Esophagus squamous epithelium (tissue), 5 donors: Measurements from ENCODE around the gene NXN. TPM values are rescaled to one million over a fixed set of nuclear protein-coding genes. Genes with fewer than 3 reads are reported as not detected.

ENCODE experiments used
- DNase-seq: peaks from one replicate; lab custom pipeline; 2025; lab: John Stamatoyannopoulos, UW
- H3K27ac ChIP-seq, 4 donors: fragments of 200-600 bp; sonication (generic); one replicate each; pipeline ENCODE4 v1.5.1; 2016 to 2019; ENCODE audit warnings: mild to moderate bottlenecking in 1 of 4
- H3K27me3 ChIP-seq, 4 donors: fragments of 200-600 bp; sonication (generic); 1 replicate in 3 of 4; 2 replicates in 1 of 4; pipeline versions ENCODE4 v1.5.1 to v1.6.0; 2017 to 2021; ENCODE audit warnings: antibody characterized with exemption in 1 of 4
- H3K36me3 ChIP-seq, 3 donors: fragments of 200-600 bp; sonication (generic); one replicate each; pipeline ENCODE4 v1.5.1; 2016 to 2019
- H3K4me1 ChIP-seq, 3 donors: fragments of 200-600 bp; sonication (generic); one replicate each; pipeline ENCODE4 v1.5.1; 2017 to 2019
- H3K4me3 ChIP-seq, 4 donors: fragments of 200-600 bp; sonication (generic); 1 replicate in 3 of 4; 2 replicates in 1 of 4; pipeline ENCODE4 v1.5.1; 2016 to 2019; ENCODE audit warnings: mild to moderate bottlenecking in 2 of 4, moderate library complexity in 1 of 4
- H3K9me3 ChIP-seq, 3 donors: fragments of 200-600 bp; sonication (generic); one replicate each; pipeline ENCODE4 v1.5.1; 2016 to 2019
- CTCF ChIP-seq, 6 experiments: fragments of 450-650 bp in 4 of 6; fragments of 200-600 bp in 2 of 6; sonication (generic) in 2 of 6; IDR thresholded peaks; one replicate each; pipeline ENCODE4 v1.5.1; 2016 to 2019; ENCODE audit warnings: antibody characterized with exemption in 6 of 6, mild to moderate bottlenecking in 4 of 6, moderate library complexity in 4 of 6
- POLR2A ChIP-seq, 4 donors: fragments of 450-650 bp; IDR thresholded peaks; one replicate each; pipeline ENCODE4 v1.6.1; 2017; ENCODE audit warnings: antibody characterized with exemption in 4 of 4, mild to moderate bottlenecking in 4 of 4, moderate library complexity in 3 of 4
- WGBS, 2 donors: methylation state at CpG; one replicate each; pipeline ENCODE4 v1.1.5; 2018; 5-methylcytosine and 5-hydroxymethylcytosine counted together
- intact Hi-C: fragments of 100-400 bp; cut with DNase I; formaldehyde crosslinking; loops from one replicate; pipeline ENCODE4 v1.15.0; 2022
- total RNA-seq, 4 donors: library from RNA; depleted of rRNA; stranded (reverse); fragments of >200 nt; gene quantifications; one replicate each; pipeline ENCODE4 v1.1.0, GENCODE V29; 2016
- donor health status: DM: yes; HTN: yes; CAD: no.

NXN gene
- total RNA-seq, 4 donors from 2014 or later: 19.5 to 34.9 (median 28.7) TPM

DNA sequence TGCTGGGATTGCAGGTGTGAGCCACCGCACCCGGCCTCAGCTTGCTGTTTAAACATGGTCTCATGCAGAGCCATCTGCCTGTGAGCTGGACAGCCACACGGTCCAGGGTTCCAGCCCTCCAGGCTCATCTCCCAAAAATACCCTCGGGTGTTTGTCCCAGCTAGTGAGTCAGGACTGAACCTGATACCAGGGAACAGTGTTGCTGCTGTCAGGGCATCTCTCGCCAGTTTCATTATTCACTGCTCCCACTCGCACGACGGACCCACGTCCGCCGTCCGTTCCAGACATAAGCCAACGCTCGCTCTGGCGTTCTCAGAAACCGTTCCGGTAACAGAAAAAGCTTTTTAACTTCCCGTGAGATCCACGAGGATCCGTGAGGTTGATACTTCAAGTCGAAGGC is 77.6 kb downstream of the NXN start:
- peak overlapping the region in 1 of 4 donors; percentile 44 for H3K4me3 ChIP-seq
- no peaks in the 10 kb centered on the region for H3K27me3 ChIP-seq
- peaks cover 4 to 89% (median 36%) of the 10 kb centered on the region in 3 donors for H3K4me1 ChIP-seq
- WGBS, 2 donors: 69 to 76% methylated on average over 16 to 18 of the region's 21 CpGs
- intact Hi-C loops: no loop called here
- peak overlapping the region; percentile 38 to 89 (median 81) for H3K27ac ChIP-seq
- no peak for DNase-seq
- H3K36me3 ChIP-seq: peaks cover 0 to 5% (median 0%) of the 10 kb centered on the region in 3 donors
- TF ChIP-seq POLR2A (IDR thresholded peaks at IDR 0.05) (no peak), CTCF (IDR thresholded peaks at IDR 0.05) (no peak)
- no peaks in the 10 kb centered on the region for H3K9me3 ChIP-seq

DNA sequence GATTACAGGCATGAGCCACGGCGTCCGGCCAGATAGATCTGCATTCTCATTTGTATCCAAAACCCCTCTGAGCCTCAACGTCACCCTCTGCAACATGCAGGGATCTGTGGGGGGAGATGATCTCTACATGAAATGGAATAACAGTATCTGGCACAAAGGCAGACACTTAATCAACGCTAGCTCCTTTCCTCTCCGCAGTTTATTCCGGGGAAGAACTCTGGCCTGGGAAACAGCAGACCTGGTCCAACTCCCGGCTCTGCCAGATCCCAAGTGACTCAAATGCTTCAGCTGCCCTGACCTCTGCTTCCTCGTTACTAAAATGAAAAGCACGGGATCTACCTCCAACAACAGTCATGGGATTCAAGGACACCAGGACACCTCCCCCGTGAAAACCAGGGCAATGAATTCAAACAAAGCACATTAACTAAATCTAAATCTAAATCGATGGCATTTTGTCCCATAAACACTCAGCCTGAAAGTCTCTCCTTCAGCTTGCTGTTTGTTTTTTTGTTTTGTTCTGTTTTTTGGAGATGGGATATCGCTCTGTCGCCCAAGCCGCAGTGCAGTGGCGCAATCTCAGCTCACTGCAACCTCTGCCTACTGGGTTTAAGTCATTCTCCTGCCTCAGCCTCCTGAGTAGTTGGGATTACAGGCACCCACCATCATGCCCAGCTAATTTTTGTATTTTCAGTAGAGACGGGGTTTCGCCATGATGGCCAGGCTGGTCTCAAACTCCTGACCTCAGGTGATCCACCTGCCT is 78.2 kb downstream of the NXN start:
- H3K4me1 ChIP-seq: peaks cover 4 to 90% (median 42%) of the 10 kb centered on the region in 3 donors
- peak overlapping the region; percentile 38 to 89 (median 81) for H3K27ac ChIP-seq
- no peak for DNase-seq
- no peaks in the 10 kb centered on the region for H3K27me3 ChIP-seq
- intact Hi-C loops: no loop called here
- TF ChIP-seq CTCF (IDR thresholded peaks at IDR 0.05) (no peak), POLR2A (IDR thresholded peaks at IDR 0.05) (no peak)
- 37 to 50% methylated on average over 15 to 17 of the region's 18 CpGs for WGBS, 2 donors
- peaks cover 0 to 6% (median 0%) of the 10 kb centered on the region in 3 donors for H3K36me3 ChIP-seq
- peak overlapping the region in 1 of 4 donors; percentile 44 for H3K4me3 ChIP-seq
- H3K9me3 ChIP-seq: no peaks in the 10 kb centered on the region

DNA sequence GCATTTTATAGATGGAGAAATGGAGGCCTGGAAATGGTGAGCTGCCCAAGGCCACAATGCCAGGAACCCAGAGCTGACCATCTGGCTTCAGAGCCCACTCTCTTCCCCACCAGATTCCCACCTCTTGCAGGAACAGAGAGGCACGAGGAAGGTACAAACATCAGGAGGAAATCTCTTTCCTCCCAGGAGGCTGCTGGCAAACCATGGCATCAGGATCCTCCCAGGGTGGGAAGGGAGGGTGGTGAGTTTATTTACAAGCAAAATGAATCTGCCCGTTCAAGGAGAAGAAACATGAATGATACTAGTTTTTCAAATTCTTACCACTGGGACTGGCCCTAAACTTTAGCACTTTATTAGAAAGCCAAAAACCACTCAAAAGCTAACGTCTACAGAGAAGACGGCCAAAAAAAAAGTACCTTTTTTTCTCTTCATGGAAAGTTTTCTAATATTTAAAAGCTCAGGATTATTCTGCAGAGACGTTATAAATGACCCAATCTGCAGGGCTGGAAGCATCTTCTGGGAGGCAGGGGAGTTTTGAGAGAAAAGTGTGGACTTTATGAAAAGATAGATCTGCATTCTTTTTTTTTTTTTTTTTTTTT is 79.1 kb downstream of the NXN start:
- intact Hi-C loops: no loop called here
- Histone ChIP-seq H3K9me3 (no peaks in the 10 kb centered on the region), H3K36me3 (peaks cover 0 to 6% (median 0%) of the 10 kb centered on the region in 3 donors), H3K27me3 (no peaks in the 10 kb centered on the region), H3K4me1 (peaks cover 4 to 86% (median 42%) of the 10 kb centered on the region in 3 donors), H3K27ac (peak overlapping the region in 3 of 4 donors; percentile 58 to 83 (median 79)), H3K4me3 (no peak overlapping the region)
- no peak for TF ChIP-seq CTCF (IDR thresholded peaks at IDR 0.05)
- TF ChIP-seq POLR2A (IDR thresholded peaks at IDR 0.05): no peak
- DNase-seq: no peak
- 38 to 52% methylated on average over 5 of the region's 5 CpGs for WGBS, 2 donors

DNA sequence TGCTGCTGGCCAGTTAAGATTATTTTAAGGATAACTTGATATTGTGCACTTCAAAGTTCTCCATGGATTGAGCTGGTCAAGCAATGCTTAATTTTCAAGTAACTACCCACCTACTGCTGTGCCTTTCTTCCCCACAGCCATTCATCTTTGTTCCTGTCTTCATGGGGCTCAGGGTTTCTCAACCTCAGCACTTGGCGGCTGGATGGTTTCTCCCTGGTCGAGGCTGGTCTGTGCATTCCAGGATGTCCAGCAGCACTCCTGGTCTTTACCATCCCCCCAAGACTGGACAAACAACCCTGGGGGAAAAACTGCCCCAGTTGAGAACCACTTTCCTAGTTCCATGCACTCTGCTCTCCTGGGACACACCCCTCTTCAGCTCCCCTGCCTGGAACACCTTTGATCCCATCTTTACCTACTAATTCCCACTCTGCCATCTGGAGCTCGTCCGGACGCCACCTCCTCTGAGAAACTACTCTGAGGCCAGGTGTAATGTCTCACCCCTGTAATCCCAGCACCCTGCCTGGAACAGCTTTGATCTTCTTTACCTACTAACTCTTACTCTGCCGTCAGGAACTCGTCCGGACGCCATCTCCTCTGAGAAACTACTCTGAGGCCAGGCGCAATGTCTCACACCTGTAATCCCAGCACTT is 81.5 kb downstream of the NXN start:
- intact Hi-C loops: no loop called here
- WGBS, 2 donors: 20 to 76% methylated on average over 1 to 2 of the region's 10 CpGs
- Histone ChIP-seq H3K27me3 (no peaks in the 10 kb centered on the region), H3K27ac (peak overlapping the region in 2 of 4 donors; percentile 69 to 74), H3K9me3 (no peaks in the 10 kb centered on the region), H3K4me3 (no peak overlapping the region), H3K36me3 (peaks cover 0 to 6% (median 0%) of the 10 kb centered on the region in 3 donors), H3K4me1 (peaks cover 4 to 66% (median 25%) of the 10 kb centered on the region in 3 donors)
- no peak for TF ChIP-seq POLR2A (IDR thresholded peaks at IDR 0.05)
- no peak for TF ChIP-seq CTCF (IDR thresholded peaks at IDR 0.05)
- no peak for DNase-seq
